MCF 10A (cell line): ENCODE data around the gene AMHR2. TPM values are rescaled to one million over a fixed set of nuclear protein-coding genes. Genes with fewer than 3 reads are reported as not detected.
"Not testable (repeated sequence)": the region's sequence is repeated elsewhere in the genome, so short reads cannot be mapped to it uniquely, and the experiment has no call there.

Experiments
- BruUV-seq: library from RNA; stranded (reverse); fragments of 400-500 nt; replicated peaks from 2 replicates; lab custom pipeline; 2021; lab: Mats Ljungman, UMichigan
- CTCF ChIA-PET: fragments of 300-600 bp; sonication (Branson Sonifier 250); formaldehyde crosslinking; extraction: SDS; loops from one replicate; lab custom pipeline; 2021; ENCODE audit warnings: antibody characterized with exemption, inconsistent platforms; lab: Yijun Ruan, JAX
- POLR2A ChIA-PET: fragments of 300-600, 350-650 bp; sonication (Branson Sonifier 250); formaldehyde crosslinking; extraction: SDS; loops from one replicate; lab custom pipeline; 2020; ENCODE audit warnings: antibody characterized with exemption, inconsistent platforms; lab: Yijun Ruan, JAX
- DNase-seq: peaks from one replicate; pipeline ENCODE4 v3.0.0-alpha.2; 2018; ENCODE audit not compliant: unreplicated experiment
- H3K27ac Mint-ChIP-seq: one replicate; pipeline ENCODE4 v1.8.0; 2022; ENCODE audit warnings: mild to moderate bottlenecking, low read depth, mixed read lengths; ENCODE audit not compliant: unreplicated experiment
- H3K27me3 Mint-ChIP-seq: one replicate; pipeline ENCODE4 v1.8.0; 2022; ENCODE audit warnings: mixed read lengths; ENCODE audit not compliant: insufficient read depth, unreplicated experiment
- H3K36me3 Mint-ChIP-seq: one replicate; pipeline ENCODE4 v1.8.0; 2022; ENCODE audit warnings: mild to moderate bottlenecking, moderate library complexity, mixed read lengths; ENCODE audit not compliant: insufficient read depth, unreplicated experiment
- H3K4me1 Mint-ChIP-seq: one replicate; pipeline ENCODE4 v1.8.0; 2022; ENCODE audit warnings: mixed read lengths; ENCODE audit not compliant: insufficient read depth, unreplicated experiment
- H3K4me3 Mint-ChIP-seq: one replicate; pipeline ENCODE4 v1.8.0; 2022; ENCODE audit warnings: mild to moderate bottlenecking, moderate library complexity, mixed read lengths; ENCODE audit not compliant: unreplicated experiment
- H3K9me3 Mint-ChIP-seq: one replicate; pipeline ENCODE4 v1.8.0; 2022; ENCODE audit warnings: mixed read lengths; ENCODE audit not compliant: unreplicated experiment
- intact Hi-C: fragments of 100-400 bp; cut with micrococcal nuclease; formaldehyde crosslinking; loops from 2 replicates; pipeline ENCODE4 v1.14.1; 2022
- total RNA-seq: library from RNA; stranded (reverse); gene quantifications from 2 replicates; pipeline ENCODE4 v1.2.3, GENCODE V29; 2022
- TF ChIP-seq, protein P1 (sequence below): fragments of 200-600 bp; IDR thresholded peaks from one replicate; pipeline ENCODE4 v1.8.0; 2022; ENCODE audit warnings: antibody characterized with exemption, mild to moderate bottlenecking; ENCODE audit not compliant: unreplicated experiment

AMHR2 gene
- total RNA-seq, 1 experiment from 2014 or later: not detected

DNA sequence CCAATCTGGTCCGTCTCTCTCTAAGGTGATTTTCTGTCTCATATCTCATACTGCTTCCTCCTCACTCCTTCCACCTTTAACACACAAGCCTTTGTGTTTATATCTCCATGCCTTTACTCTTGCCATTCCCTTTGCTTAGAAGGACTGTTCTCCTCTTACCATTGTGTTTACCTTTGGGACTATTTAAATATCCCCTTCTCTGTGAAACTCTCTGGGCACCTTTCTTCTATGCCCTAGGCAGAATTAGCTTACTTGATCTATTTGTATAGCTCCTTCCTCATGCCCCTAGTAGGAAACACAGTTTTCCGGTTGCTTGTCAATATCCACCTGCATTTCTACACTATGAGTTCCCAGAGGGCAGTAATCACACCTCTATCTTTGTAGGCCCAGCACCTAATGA, 3.9 kb upstream of the AMHR2 start:
- intact Hi-C loops: loop anchor here (2.0 kb wide), 1 partner anchor 81 kb away; the partner anchor contains the start of gene TARBP2
- peaks cover 14% of the 10 kb centered on the region for H3K4me1 Mint-ChIP-seq
- CTCF ChIA-PET: interaction anchor here (1.0 to 7.8 kb wide), 5 partner anchors 9 to 97 kb away, joined by 3 to 160 read pairs (median 4); partner anchors contain the start of gene AAAS
- H3K36me3 Mint-ChIP-seq: peaks cover 19% of the 10 kb centered on the region
- H3K27me3 Mint-ChIP-seq: no peaks in the 10 kb centered on the region
- DNase-seq: no peak
- POLR2A ChIA-PET: interaction anchor here (0.6 to 2.7 kb wide), 4 partner anchors 8 to 38 kb away, joined by 3 to 24 read pairs (median 3); no protein-coding TSS in a partner anchor
- TF ChIP-seq, protein P1, sequence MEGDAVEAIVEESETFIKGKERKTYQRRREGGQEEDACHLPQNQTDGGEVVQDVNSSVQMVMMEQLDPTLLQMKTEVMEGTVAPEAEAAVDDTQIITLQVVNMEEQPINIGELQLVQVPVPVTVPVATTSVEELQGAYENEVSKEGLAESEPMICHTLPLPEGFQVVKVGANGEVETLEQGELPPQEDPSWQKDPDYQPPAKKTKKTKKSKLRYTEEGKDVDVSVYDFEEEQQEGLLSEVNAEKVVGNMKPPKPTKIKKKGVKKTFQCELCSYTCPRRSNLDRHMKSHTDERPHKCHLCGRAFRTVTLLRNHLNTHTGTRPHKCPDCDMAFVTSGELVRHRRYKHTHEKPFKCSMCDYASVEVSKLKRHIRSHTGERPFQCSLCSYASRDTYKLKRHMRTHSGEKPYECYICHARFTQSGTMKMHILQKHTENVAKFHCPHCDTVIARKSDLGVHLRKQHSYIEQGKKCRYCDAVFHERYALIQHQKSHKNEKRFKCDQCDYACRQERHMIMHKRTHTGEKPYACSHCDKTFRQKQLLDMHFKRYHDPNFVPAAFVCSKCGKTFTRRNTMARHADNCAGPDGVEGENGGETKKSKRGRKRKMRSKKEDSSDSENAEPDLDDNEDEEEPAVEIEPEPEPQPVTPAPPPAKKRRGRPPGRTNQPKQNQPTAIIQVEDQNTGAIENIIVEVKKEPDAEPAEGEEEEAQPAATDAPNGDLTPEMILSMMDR: no peak
- peak overlapping the region; percentile 36 for H3K27ac Mint-ChIP-seq
- BruUV-seq: TSS peak; percentile 16
- no peaks in the 10 kb centered on the region for H3K9me3 Mint-ChIP-seq
- H3K4me3 Mint-ChIP-seq: no peak overlapping the region

DNA sequence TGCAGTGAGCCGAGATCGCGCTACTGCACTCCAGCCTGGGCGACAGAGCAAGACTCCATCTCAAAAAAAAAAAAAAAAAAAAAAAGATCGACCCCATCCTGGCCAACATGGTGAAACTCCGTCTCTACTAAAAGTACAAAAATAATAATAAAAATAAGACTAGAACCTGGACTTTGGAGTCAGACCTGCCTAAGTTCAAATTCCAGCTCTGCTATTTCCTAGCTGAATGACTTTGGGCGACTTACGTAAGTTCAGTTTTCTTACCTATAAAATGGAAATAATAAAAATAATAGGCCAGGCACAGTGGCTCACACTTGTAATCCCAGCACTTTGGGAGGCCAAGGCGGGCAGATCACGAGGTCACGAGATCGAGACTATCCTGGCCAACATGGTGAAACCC, 1.4 kb upstream of the AMHR2 start:
- ChIA-PET POLR2A (interaction anchor here (0.6 to 2.6 kb wide), 8 partner anchors 12 to 368 kb away, joined by 3 to 20 read pairs (median 5); partner anchors contain the start of genes AAAS and TARBP2), CTCF (interaction anchor here (0.7 to 7.8 kb wide), 16 partner anchors 10 to 1722 kb away, joined by 3 to 160 read pairs (median 6); partner anchors contain the start of genes AAAS and SP1)
- BruUV-seq, H3K27ac Mint-ChIP-seq, DNase-seq, H3K4me3 Mint-ChIP-seq, H3K27me3 Mint-ChIP-seq, H3K9me3 Mint-ChIP-seq, intact Hi-C loops: not testable (repeated sequence)
- peaks cover 14% of the 10 kb centered on the region for H3K4me1 Mint-ChIP-seq
- peaks cover 14% of the 10 kb centered on the region for H3K36me3 Mint-ChIP-seq

DNA sequence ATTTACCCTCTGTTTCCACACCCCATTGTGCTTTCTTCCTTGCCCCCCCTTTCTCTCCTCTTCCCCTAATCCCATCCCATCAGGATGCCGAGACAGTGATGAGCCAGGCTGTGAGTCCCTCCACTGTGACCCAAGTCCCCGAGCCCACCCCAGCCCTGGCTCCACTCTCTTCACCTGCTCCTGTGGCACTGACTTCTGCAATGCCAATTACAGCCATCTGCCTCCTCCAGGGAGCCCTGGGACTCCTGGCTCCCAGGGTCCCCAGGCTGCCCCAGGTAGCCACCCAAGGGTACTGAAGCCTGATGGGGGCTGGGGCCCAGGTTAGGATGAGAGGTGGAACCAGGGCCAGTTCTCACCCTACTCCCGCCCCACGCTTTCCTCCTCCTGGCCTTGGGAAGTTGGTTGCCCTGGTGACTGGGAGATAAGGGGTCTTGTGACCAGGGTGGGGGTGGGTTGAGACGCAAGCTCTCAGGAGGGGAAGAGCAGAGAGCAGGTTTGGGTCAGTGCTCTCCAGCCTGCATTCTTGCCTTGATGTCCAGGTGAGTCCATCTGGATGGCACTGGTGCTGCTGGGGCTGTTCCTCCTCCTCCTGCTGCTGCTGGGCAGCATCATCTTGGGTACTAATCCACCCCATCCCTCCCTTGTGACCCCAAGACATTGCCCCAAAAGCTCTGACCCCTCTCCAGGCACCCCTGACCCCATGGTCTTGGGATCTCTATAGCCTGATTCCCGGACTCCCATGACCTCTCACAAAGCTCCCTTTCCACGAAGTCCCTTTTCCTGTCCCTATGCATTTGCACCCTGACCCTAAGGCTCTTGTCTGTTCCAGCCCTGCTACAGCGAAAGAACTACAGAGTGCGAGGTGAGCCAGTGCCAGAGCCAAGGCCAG, 1.2 kb downstream of the AMHR2 start:
- Mint-ChIP-seq H3K36me3 (peaks cover 6% of the 10 kb centered on the region), H3K27me3 (no peaks in the 10 kb centered on the region), H3K4me3 (no peak overlapping the region), H3K9me3 (no peaks in the 10 kb centered on the region), H3K4me1 (peaks cover 22% of the 10 kb centered on the region), H3K27ac (no peak overlapping the region)
- TF ChIP-seq, protein P1: no peak
- POLR2A ChIA-PET: interaction anchor here (1.3 to 1.8 kb wide), 2 partner anchors 16 to 45 kb away, joined by 4 to 6 read pairs; partner anchors contain the start of genes PRR13 and SP1
- BruUV-seq: no TSS peak
- no peak for DNase-seq
- intact Hi-C loops: no loop called here
- CTCF ChIA-PET: interaction anchor here (0.5 to 7.8 kb wide), 9 partner anchors 10 to 264 kb away, joined by 3 to 160 read pairs (median 4); partner anchors contain the start of gene AAAS

DNA sequence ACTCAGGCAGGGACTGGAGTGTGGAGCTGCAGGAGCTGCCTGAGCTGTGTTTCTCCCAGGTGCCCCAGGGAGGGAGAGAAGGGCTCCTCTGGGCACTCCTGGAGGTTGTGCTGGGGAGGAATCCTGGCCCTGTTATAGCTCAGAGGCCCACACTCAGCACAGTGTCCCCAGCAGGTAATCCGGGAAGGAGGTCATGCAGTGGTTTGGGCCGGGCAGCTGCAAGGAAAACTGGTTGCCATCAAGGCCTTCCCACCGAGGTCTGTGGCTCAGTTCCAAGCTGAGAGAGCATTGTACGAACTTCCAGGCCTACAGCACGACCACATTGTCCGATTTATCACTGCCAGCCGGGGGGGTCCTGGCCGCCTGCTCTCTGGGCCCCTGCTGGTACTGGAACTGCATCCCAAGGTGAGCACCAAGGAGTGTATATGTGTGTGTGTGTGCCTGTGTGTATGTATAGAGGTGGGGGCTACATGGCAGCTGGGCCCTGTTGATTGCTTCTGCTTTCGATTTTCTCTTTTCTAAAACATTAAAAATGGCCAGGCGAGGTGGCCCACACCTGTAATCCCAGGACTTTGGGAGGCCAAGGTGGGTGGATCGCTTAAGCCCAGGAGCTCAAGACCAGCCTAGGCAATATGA, 2.0 kb downstream of the AMHR2 start:
- TF ChIP-seq, protein P1: no peak
- peaks cover 27% of the 10 kb centered on the region for H3K4me1 Mint-ChIP-seq
- intact Hi-C loops: no loop called here
- ChIA-PET CTCF (interaction anchor here (0.6 to 7.8 kb wide), 11 partner anchors 9 to 104 kb away, joined by 3 to 160 read pairs (median 4); partner anchors contain the start of gene AAAS), POLR2A (interaction anchor here (0.7 to 1.8 kb wide), 2 partner anchors 16 to 104 kb away, joined by 3 to 6 read pairs; partner anchors contain the start of genes AAAS and PRR13)
- peaks cover 6% of the 10 kb centered on the region for H3K36me3 Mint-ChIP-seq
- H3K27me3 Mint-ChIP-seq: no peaks in the 10 kb centered on the region
- no peaks in the 10 kb centered on the region for H3K9me3 Mint-ChIP-seq
- DNase-seq: no peak
- BruUV-seq: no TSS peak
- H3K4me3 Mint-ChIP-seq: no peak overlapping the region
- no peak overlapping the region for H3K27ac Mint-ChIP-seq
